Bone marrow (tissue), 2 donors: ENCODE measurements around the gene MUC5AC.

Source experiments
- DNase-seq, 2 donors: peaks; one replicate each; lab custom pipeline; 2025; lab: John Stamatoyannopoulos, UW

The MUC5AC gene

GRCh38 chr11:1197431-1197885, 39.7 kb downstream of the MUC5AC start:
- no peak for DNase-seq

GRCh38 chr11:1197886-1198560, 40.3 kb downstream of the MUC5AC start:
- no peak for DNase-seq

GRCh38 chr11:1198561-1199240, 40.9 kb downstream of the MUC5AC start:
- no peak for DNase-seq

- DNase-seq, result no peak
Measured at GRCh38 chr11:1199241-1199750, 41.5 kb downstream of the MUC5AC start.

GRCh38 chr11:1199751-1200610, 42.2 kb downstream of the MUC5AC start:
- no peak for DNase-seq

- DNase-seq, result no peak
Measured at GRCh38 chr11:1200611-1201191, 42.9 kb downstream of the MUC5AC start.

- no peak for DNase-seq
Measured at GRCh38 chr11:1201395-1202153, 43.8 kb downstream of the MUC5AC start.

- no peak for DNase-seq
Measured at GRCh38 chr11:1202154-1202775, 44.5 kb downstream of the MUC5AC start.

- DNase-seq, result peak; percentile 7 to 15
Measured at GRCh38 chr11:1202776-1203504, 45.2 kb downstream of the MUC5AC start.

GRCh38 chr11:1203505-1204271, 45.9 kb downstream of the MUC5AC start:
- no peak for DNase-seq

GRCh38 chr11:1204381-1205101, 46.8 kb downstream of the MUC5AC start:
- no peak for DNase-seq

GRCh38 chr11:1205121-1205986, 47.6 kb downstream of the MUC5AC start:
- DNase-seq, result no peak

- no peak for DNase-seq
Measured at GRCh38 chr11:1205987-1206331, 48.2 kb downstream of the MUC5AC start.

- DNase-seq, result no peak
Measured at GRCh38 chr11:1206391-1207271, 48.9 kb downstream of the MUC5AC start.

GRCh38 chr11:1207401-1208143, 49.8 kb downstream of the MUC5AC start:
- no peak for DNase-seq

GRCh38 chr11:1208144-1208393, 50.3 kb downstream of the MUC5AC start:
- no peak for DNase-seq
